Nucleus accumbens (tissue), 56 donors: ENCODE measurements around the gene UBASH3B.
A peak's percentile ranks its signal among the peaks of the same experiment; 100 is the strongest.

Experiments used
- DNase-seq, 56 donors: peaks; one replicate each; lab custom pipeline; 2025; lab: John Stamatoyannopoulos, UW

UBASH3B gene

GRCh38 chr11:122749005-122749687 is 93.6 kb downstream of the UBASH3B start:
- peak in 23 of 56 donors; percentile 7 to 61 (median 17) for DNase-seq

- DNase-seq: no peak
These were observed 94.5 kb downstream of the UBASH3B start for GRCh38 chr11:122750049-122750448.

DNA sequence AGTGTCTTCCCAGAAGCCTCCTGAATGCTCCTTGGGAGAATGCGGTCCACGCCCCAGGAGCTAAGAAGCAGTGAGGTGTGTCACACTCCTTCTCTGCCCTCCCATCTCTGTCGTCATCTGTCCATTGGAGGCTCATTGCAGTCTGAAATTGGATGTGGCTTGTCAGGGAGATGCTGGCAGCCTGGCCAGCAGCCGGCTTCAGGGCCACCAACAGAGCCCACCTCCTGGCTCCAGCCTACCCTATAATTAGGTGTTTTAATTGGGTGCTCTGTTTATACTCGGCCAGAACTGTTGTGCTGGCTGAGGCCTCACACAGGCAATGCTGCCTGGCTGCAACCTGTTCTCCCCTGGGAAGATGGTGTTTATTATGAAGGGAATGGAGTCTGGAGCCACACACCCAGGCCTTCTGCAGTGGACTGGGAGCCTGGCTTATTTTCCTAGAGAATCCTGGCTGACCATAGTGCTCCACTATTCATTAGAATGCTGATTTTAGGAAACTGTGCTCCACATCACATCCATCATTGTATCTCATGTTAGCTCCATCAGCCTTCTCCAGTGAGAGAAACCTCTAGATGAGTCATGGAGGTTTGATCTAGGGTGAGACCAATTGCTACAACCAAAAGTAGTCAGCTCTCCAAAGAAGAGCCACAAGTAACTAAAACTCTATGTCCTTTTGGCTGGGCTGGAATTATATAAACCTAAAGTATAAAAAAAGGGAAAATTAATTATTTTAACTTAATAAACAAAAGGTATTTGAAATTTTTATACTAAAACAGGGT is 96.0 kb downstream of the UBASH3B start:
- no peak for DNase-seq

GRCh38 chr11:122754028-122754427 is 98.5 kb downstream of the UBASH3B start:
- DNase-seq: no peak

- DNase-seq: no peak
These were observed 99.2 kb downstream of the UBASH3B start for GRCh38 chr11:122754553-122755322.

DNA sequence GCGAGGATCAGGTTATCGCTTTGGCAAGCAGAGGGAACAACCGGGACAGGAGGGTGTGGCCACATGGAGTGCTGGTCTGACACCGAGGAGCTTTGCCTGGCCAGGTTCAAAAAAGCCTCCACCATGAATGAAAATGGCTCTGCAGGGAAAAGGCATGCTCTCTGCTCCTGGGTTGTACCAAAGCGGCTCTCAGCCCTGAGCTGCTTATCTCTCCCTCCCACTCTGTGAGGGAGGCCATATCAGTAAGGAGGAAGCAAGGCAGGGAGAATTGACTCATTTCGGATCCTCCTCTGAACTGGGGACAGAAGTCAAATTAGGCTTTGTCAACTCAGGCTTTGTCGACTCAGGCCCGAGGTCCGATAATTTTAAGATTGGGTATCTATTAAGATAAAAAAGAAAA is 99.9 kb downstream of the UBASH3B start:
- DNase-seq: no peak

DNA sequence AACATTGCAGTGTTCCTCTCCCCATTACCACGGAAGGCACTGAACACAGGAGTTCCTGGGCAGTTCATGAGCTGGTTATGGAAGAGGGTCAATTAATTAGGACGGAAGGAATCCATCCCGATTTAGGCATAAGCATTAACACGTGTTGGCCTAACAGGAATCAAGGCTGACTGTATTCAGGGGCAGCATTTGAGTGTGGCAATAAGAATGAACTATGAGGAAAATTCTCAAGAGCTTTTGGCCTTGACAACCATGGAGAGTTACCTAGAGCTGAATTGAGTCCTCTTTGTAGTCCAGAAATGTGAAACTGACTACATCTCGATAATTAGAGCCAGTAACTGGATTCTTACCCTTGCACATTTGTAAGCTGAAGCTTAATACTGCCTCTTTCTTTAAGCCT is 100.4 kb downstream of the UBASH3B start:
- no peak for DNase-seq

DNA sequence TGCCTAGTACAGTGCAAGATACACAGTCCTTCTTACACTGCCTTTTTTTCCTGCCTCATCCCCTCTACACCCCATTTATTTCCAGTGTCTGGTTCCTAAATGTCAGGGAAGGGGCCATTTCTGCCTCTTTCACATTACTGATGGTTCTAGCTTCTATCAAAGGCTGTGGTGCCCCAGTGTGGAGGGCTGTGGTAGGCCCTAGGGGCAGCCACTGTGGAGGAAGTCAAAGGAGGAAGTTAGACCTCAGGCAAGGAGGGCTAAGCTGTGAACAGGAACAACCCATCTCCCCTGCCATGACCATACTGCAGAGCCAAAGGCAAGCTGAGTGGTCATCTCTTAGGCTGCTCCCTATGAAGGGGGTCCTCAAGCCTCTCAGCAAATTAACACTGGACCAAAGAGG is 100.9 kb downstream of the UBASH3B start:
- DNase-seq: peak in 8 of 56 donors; percentile 4 to 48 (median 15)

- DNase-seq: no peak
These were observed 101.7 kb downstream of the UBASH3B start for GRCh38 chr11:122757201-122757600.

DNA sequence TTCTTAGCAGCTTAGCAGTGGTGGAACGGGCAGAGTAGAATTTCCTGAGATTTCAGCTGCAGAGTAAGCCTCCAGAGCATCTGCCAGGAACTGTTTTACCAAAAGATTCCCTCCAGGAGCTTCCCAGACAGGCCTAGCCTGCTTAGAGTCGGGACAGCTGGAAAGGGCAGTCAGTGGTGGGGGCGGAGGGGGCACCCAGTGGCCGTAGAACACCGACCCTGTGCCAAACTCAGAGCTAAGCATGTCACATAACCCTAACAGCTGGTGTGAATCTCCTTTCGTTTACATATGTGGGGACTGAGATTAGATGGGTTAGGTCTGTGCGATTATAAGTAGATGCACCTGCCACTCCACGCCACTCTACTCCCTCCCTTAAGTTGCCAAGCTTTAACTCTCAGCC is 102.8 kb downstream of the UBASH3B start:
- DNase-seq: no peak

DNA sequence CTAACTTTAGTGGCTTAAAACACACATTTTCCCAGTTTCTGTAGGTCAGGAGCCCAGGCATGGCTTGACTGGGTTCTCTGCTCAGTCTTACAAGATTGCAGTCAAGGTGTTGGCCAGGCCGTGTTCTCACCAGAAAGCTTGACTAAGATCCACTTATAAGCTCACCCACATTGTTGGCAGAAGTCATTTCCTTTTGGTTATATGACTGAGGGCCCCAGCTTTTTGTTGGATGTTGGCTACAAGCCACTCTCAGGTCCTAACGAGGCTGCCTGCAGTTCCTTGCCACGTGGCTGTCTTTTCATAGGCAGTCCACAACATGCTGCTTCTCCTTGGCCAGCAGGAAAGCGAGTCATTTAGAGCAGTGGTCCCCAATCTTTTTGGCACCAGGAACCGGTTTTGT is 103.5 kb downstream of the UBASH3B start:
- DNase-seq: no peak

DNA sequence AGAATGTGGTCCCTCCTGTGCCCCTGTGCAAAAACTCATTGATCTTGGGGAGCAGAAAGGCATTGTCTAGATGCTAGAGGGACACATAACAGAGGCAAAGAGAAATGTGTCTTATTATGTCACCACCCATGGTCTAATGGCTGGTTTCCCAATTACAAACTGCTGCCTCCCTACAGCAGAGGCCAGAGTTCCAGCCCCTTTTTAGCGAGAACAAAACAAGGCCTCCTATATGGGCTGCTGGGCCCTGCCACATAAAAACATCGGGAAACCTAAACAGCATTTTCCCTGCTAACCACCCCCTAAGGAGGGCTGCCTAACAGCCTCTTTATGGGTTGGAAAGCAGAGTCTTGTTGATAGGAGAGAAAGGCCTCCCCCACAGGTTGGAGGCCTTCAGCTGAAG is 107.6 kb downstream of the UBASH3B start:
- DNase-seq: no peak

DNA sequence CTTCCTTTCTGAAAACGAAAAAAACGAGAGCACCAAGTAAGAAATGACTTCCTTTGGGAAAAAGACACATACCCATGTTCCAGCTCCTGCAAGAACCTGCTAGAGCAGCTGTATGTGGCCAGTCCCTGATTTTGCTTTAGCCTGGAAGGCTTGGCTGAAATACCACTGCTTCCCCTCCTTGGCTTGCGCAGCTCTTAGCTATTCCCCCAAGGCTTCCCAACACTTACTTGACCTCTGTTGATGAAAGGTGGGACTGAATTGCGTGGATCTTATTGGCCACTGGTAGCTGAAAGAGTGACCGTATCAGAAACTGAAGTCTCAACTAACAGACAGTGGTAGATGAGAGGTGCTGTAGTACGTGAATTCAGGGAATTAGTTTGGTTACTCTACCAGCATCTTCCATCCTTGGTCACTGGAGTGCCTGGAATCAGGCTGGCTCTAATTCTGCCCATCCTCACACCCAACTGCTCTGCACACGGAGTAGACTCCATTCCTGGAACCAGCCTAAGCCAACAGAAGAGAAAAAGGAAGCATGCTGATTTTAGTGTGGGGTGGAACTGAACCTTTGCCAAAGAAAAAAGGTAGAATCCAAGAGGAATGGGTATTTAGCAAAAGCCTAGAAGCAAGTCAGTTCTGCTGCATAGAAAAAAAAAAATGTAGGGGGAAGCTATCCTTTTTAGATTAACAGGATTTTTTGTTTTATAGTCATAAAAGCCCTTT is 109.0 kb downstream of the UBASH3B start:
- DNase-seq: no peak

GRCh38 chr11:122765487-122766131 is 110.1 kb downstream of the UBASH3B start:
- DNase-seq: no peak

- DNase-seq: no peak
These were observed 113.7 kb downstream of the UBASH3B start for GRCh38 chr11:122769126-122769780.

DNA sequence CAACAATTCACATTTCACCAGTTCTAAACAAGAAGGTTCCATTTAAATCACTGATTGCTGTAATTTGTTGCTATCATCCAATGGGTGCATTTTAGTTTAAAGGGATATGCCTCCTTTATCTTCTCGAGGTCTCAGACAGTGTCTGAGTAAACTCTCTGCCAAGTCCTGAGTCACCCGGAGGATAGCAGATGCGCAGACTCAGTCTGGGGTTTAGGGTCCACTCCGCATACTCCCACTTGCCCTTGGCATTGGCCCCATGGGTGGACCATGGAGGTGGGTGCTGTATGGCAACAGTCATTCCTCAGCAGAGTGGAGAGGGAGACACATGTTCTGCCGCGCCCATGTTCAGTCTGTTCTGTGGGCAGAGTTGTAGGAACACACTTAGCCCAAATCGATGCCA is 117.4 kb downstream of the UBASH3B start:
- DNase-seq: no peak

- DNase-seq: no peak
These were observed 118.3 kb downstream of the UBASH3B start for GRCh38 chr11:122773781-122774266.

DNA sequence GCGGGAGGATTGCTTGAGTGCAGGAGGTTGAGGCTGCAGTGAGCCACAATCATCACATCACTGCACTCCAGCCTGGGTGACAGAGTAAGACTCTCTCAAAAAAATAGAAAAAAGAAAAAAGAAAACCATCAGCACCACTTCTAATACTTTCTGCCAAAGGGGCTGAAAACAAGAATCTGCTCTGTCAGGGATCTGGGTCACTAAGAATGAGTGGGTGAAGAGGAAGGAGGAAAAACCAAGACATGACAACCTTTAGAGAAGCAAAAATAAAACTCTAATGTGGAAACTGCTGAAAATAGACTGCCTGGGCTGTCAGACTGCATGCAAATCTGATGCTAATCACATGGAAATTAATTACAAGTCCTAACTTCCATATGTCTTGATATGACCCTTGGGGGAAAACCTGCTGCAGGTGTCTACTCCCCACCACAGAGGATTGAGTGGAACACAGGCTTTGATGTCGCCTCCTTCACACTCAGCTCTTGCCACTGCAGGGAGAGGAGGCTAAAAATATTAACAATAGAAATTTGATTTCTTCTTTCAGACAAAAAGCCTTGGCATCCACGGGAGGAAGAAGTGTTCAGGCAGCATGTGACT is 120.3 kb downstream of the UBASH3B start:
- peak in 1 of 56 donors; percentile 11 for DNase-seq

DNA sequence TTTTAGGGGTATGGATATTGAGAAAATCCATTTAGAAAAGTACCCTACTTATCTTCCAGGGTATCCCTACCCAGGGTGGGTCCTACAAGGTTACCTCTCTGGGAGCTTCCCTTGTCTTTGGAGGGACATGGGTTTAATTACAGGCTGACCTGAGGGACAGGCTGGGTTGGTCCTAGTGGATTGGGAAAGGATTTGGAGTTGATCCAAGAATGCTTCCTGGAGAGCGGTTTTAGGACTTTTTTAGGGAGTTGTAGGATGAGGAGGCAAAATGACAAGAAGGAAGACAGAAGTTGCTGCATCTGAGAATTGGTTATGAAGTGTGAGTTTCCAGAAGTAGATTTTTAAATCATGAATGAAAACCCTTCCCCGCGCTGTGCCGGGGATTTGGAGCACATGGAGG is 121.0 kb downstream of the UBASH3B start:
- no peak for DNase-seq
